GM21360 (cell line): ENCODE results near the gene CDYL.

ENCODE experiments used
- ATAC-seq: cut with Tn5 transposase; IDR thresholded peaks from one replicate; pipeline ENCODE4 v1.9.1; 2021; ENCODE audit warnings: mild to moderate bottlenecking, moderate library complexity; ENCODE audit not compliant: unreplicated experiment

The CDYL gene

DNA sequence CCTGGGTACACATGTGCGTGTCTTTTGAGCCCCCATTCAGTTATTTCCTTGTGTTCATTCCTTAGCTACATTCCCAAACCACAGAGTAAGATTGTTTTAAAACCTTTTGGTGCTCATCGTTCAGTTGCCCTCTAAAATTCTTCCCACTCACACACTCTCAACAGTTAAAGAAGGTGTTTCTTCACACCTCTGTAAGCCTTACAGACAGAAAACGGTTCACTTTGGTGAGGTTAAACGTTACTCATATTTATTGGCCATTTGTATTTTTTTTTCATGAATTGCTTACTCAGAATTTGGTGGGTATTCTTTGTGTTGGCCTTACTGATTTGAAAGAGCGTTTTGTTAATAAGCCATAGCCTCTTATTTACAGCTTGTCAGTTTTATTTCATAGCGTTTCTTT, 97.7 kb downstream of the CDYL start:
- ATAC-seq: no peak

DNA sequence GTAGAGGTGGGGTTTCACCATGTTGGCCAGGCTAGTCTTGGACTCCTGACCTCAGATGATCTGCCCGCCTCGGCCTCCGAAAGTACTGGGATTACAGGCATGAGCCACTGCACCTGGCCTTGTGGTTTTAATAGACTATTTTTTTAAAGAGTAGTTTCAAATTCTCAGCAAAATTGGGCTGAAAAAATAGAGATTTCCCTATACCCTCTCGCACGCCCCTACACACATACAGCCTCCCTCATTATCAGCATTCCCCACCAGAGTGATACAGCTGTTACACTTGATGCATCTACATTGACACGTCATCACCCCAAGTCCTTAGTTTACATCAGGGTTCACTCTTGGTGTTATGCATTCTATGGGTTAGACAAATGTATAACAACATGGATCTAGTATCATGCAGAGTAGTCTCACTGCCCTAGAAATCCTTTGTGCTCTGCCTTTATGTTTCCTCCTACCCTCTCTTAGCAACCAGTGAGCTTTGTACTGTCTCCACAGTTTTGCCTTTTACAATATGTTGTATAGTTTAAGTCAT, 103.6 kb downstream of the CDYL start:
- ATAC-seq: no peak

GRCh38 chr6:4880363-4880762, 104.2 kb downstream of the CDYL start:
- ATAC-seq: no peak

DNA sequence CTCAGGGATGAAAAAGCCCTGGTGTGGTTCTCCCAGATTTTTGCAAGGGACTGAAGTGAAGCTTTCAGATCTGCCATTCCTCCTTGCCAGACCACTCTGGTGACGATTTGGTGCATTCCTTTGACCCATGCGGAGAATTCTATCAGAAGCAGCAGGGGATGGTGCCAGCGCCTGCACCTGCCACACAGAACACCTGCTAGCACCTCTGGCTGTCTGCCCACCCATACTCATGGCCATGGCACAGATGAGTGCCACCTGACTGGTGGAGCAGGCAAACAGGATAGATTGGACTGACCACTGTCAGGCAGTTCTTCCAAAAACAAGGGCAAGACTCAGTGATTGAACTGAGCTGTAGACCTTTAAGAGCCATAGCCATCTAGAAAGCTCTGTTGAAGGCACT, 107.1 kb downstream of the CDYL start:
- ATAC-seq: no peak

DNA sequence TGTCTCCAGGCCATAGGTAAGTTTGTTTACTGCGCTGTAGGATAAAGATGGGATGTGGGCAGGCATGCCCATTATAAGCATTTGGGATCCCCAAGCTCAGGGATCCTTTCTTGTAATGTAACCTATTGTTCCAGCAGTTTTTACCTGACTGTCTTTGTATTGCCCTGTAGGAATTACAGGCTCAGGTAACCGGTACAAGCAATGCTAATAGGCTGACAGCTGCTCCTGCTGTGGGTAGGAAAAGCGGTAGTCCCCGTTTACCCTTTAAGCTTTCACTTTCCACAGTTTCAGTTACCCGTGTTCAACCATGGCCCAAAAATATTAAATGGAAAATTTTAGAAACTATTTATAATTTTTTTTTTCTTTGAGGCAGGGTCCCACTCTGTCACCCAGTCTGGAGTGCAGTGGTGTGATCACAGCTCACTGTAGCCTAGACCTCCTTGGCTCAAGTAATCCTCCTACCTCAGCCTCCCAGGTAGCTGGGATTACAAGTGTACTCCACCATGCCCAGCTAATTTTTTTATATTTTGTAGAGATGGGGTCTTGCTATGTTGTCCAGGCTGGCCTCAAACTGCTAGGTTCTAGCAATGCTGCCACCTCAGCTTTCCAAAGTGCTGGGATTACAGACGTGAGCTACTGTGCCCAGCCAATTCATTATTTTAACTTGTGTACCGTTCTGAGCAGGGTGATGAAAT, 108.6 kb downstream of the CDYL start:
- no peak for ATAC-seq

GRCh38 chr6:4885341-4885933, 109.2 kb downstream of the CDYL start:
- ATAC-seq: no peak

- ATAC-seq: no peak
Measured at GRCh38 chr6:4888841-4889240, 112.6 kb downstream of the CDYL start.

GRCh38 chr6:4889701-4890100, 113.5 kb downstream of the CDYL start:
- no peak for ATAC-seq

- ATAC-seq: no peak
Measured at GRCh38 chr6:4890191-4890590, 114.0 kb downstream of the CDYL start.

DNA sequence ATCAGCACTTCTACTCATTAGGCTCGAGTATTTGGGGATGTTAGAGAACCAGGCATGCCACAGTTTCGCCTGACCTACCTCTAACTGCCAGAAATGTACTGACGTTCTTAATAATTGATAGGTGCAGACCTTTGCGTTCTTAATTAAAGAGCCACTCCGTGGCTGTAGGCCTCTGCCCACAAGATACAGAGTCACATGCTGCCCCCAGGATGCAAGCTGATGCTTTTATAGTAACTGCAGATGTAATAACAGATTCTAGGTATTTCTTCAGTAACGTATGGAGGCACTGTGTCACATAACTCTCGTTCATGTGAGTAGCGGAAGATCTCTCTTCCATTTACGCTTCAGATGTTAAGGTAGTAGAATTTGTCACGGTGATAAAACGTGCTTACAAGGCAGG, 114.4 kb downstream of the CDYL start:
- no peak for ATAC-seq

DNA sequence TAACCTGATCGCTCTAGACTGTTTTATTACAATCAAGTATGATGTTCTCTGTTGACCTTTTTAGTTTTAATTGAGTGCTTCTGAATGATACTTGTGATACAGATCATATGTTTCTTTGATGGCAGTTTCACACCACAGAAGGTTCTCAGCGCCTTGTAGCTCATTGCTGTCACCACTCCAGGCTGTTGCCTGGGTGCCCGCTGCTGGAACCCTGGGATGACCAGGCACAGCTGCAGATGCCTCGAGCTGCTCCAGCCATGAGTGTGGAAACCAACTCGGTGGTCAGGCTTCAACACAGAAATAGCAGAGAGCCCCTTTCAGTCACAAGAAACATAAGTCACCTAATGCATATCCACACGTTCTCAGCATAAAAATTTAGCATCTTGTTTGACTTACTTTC, 114.9 kb downstream of the CDYL start:
- ATAC-seq: no peak

GRCh38 chr6:4892785-4893485, 116.7 kb downstream of the CDYL start:
- no peak for ATAC-seq

- ATAC-seq: no peak
Measured at GRCh38 chr6:4894049-4894448, 117.8 kb downstream of the CDYL start.

GRCh38 chr6:4895971-4896370, 119.8 kb downstream of the CDYL start:
- ATAC-seq: no peak

DNA sequence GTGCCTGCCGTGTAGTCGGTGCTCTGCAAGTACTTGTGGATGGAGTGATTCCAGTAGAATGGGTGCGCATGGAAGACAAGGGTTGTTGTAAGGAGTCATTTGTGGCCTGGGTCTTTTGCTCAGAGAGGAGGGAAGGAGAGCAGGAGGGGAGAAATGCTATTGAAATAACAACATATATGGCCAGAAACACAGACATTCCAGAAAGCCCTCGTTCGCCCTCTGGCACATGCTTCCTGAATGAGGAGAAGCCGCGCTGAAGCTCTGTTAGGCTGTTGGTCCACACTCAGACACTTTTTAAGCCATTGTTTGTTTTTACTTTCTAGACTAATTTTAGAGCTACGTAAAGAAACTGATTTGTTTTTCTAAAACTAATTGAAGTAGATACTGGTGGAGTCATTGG, 120.2 kb downstream of the CDYL start:
- no peak for ATAC-seq

- no peak for ATAC-seq
Measured at GRCh38 chr6:4899249-4900034, 123.2 kb downstream of the CDYL start.

- peak; percentile 80 for ATAC-seq
Measured at GRCh38 chr6:4901386-4902061, 125.3 kb downstream of the CDYL start.

- no peak for ATAC-seq
Measured at GRCh38 chr6:4902363-4902762, 126.2 kb downstream of the CDYL start.

GRCh38 chr6:4903121-4903520, 126.9 kb downstream of the CDYL start:
- ATAC-seq: no peak

DNA sequence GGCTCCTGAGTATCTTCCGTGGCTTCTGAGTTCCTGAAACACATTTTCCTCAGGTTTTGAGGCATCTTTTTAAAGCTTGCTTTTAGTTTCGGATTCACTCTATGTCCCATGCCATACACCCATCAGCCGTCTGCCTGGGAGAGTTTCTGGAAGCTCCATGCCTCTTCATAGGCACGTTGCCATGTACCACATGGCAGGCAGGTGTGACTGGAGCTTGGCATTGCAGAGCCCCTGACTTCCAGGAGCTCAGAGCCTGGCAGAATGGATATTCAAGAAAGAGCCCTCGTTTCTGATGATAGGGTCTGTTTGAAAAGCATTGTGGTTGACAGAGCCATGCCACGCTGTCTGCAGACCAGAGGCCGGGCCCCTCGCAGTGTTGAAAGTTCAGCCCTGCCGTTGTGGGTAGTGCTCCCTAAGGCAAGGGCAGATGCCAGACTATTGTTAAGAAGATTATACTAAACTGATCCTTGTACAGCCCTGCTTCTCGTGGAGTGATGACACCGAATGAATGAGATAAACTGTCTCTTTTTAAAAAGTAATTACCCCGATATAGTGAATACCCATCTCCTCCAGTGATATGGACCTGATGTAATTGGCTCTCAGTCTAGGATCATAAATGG, 127.7 kb downstream of the CDYL start:
- ATAC-seq: no peak
